Measurements from ENCODE around the gene GOLGA1. TPM values are rescaled to one million over a fixed set of nuclear protein-coding genes. Genes with fewer than 3 reads are reported as not detected.

GOLGA1 gene
- polyA plus RNA-seq, 3 donors = 3.1 to 15.7 (median 8.0) TPM

DNA sequence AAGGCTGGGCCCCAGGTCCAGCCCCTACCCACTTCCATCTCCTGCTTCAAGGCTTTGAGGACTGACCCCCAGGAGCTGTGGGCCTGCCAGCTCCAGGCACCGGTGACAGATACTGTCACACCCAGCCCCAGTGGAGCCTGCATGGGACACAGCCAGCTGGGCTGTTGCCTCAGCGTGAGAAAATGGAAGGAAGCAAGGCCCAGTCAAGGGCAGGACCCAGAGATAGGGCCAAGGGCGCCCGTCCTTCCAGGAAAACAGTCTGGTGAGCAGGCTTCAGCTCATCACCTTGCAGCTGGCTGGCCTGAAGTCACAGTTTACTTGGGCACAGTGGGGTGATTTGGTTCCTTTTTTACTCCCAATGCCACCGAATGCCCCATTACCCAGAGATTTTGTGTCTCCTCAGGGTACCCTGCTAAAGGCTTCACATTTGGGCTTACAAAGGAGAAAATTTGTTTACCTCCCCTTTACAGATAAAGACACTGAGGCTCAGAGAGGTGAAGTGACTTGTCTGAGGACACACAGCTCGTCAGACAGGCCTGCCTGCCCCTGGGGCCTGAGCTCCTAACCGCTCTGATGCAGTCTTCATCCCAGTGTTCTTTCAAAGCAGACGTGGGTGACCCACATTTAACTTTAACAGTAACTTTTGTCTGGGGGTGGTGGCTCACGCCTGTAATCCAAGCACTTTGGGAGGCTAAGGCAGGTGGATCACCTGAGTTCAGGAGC, 109.1 kb downstream of the GOLGA1 start:
- WGBS (ENCODE audit: insufficient coverage) = 8% methylated on average over 5 of the region's 9 CpGs
- Histone ChIP-seq H3K4me1 (ENCODE audit: control insufficient read depth in 1 of 2, insufficient read depth in 2 of 2, low read length in 2 of 2) (peaks cover 9 to 18% of the 10 kb centered on the region in 2 donors), H4K20me1 (ENCODE audit: insufficient read depth, low read length) (no peaks in the 10 kb centered on the region), H3K4me2 (replicated peaks; ENCODE audit: extremely low read depth, low read length, poor library complexity, severe bottlenecking) (no peak overlapping the region), H2AFZ (ENCODE audit: insufficient read depth, low read depth, low read length, poor library complexity, severe bottlenecking) (peak overlapping the region; percentile 37), H3K4me3 (replicated peaks in 1 of 3; ENCODE audit: low read depth in 2 of 3, low read length in 3 of 3) (no peak overlapping the region), H3K27me3 (ENCODE audit: control insufficient read depth in 2 of 2, insufficient read depth in 2 of 2, low read length in 2 of 2) (no peaks in the 10 kb centered on the region), H3K79me2 (ENCODE audit: insufficient read depth, low read length) (no peaks in the 10 kb centered on the region), H3K36me3 (replicated peaks in 1 of 2; ENCODE audit: control insufficient read depth in 1 of 2, insufficient read depth in 2 of 2, low read length in 2 of 2) (no peaks in the 10 kb centered on the region), H3K9me3 (replicated peaks in 1 of 2; ENCODE audit: control insufficient read depth in 1 of 2, insufficient read depth in 1 of 2, low read length in 2 of 2) (no peaks in the 10 kb centered on the region), H3K27ac (ENCODE audit: low read depth in 1 of 2, low read length in 2 of 2) (no peak overlapping the region), H3K9ac (ENCODE audit: insufficient read depth, low read length, poor library complexity, severe bottlenecking) (no peak overlapping the region)
- no peak for DNase-seq
- no peak overlapping the region for H3K4me3 Mint-ChIP-seq
- H3K27ac Mint-ChIP-seq = no peak overlapping the region
- H3K4me1 Mint-ChIP-seq = peaks cover 10% of the 10 kb centered on the region
- intact Hi-C loops (cut with micrococcal nuclease) = no loop called here
- H3K27me3 Mint-ChIP-seq (ENCODE audit: low read depth in 3 of 3) = peaks cover under 1 to 4% (median 3%) of the 10 kb centered on the region in 3 donors
- TF ChIP-seq, protein P1, sequence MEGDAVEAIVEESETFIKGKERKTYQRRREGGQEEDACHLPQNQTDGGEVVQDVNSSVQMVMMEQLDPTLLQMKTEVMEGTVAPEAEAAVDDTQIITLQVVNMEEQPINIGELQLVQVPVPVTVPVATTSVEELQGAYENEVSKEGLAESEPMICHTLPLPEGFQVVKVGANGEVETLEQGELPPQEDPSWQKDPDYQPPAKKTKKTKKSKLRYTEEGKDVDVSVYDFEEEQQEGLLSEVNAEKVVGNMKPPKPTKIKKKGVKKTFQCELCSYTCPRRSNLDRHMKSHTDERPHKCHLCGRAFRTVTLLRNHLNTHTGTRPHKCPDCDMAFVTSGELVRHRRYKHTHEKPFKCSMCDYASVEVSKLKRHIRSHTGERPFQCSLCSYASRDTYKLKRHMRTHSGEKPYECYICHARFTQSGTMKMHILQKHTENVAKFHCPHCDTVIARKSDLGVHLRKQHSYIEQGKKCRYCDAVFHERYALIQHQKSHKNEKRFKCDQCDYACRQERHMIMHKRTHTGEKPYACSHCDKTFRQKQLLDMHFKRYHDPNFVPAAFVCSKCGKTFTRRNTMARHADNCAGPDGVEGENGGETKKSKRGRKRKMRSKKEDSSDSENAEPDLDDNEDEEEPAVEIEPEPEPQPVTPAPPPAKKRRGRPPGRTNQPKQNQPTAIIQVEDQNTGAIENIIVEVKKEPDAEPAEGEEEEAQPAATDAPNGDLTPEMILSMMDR (IDR thresholded peaks at IDR 0.05) = no peak
- H3K36me3 Mint-ChIP-seq = peaks cover 0 to 2% of the 10 kb centered on the region in 2 donors
- peaks cover 0 to 7% (median 2%) of the 10 kb centered on the region in 7 donors for H3K9me3 Mint-ChIP-seq

DNA sequence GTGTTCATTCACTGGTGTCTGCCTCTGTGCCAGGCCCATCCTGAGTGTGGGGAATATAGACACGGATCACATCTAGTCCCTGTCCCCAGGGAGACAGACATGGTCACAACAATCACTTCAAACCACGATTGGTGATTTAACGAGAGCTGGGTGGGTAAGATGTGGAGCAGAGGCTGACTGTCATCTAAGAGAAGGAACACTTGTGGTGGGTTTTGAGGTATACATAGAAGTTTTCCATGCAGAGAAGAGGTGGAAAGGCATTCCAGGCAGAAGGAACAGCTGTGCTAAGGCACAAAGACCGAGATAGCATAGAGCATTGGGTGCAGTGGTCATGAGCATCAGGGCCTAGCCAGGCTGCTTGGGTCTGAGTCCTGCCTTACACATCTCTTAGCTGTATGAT, 110.3 kb downstream of the GOLGA1 start:
- Mint-ChIP-seq H3K9me3 (peaks cover 0 to 7% (median 2%) of the 10 kb centered on the region in 7 donors), H3K4me3 (no peak overlapping the region), H3K27me3 (ENCODE audit: low read depth in 3 of 3) (peaks cover 0 to 3% (median 2%) of the 10 kb centered on the region in 3 donors), H3K27ac (no peak overlapping the region), H3K36me3 (no peaks in the 10 kb centered on the region), H3K4me1 (peaks cover 10% of the 10 kb centered on the region)
- H3K9me3 ChIP-seq (replicated peaks in 1 of 2; ENCODE audit: control insufficient read depth in 1 of 2, insufficient read depth in 1 of 2, low read length in 2 of 2) = no peaks in the 10 kb centered on the region
- intact Hi-C loops (cut with micrococcal nuclease) = no loop called here
- TF ChIP-seq, protein P1 (IDR thresholded peaks at IDR 0.05) = no peak
- DNase-seq = no peak
- H3K27me3 ChIP-seq (ENCODE audit: control insufficient read depth in 2 of 2, insufficient read depth in 2 of 2, low read length in 2 of 2) = no peaks in the 10 kb centered on the region
- H3K36me3 ChIP-seq (replicated peaks in 1 of 2; ENCODE audit: control insufficient read depth in 1 of 2, insufficient read depth in 2 of 2, low read length in 2 of 2) = no peaks in the 10 kb centered on the region
- WGBS (ENCODE audit: insufficient coverage) = 100% methylated on average over 1 of the region's 4 CpGs
- H3K4me3 ChIP-seq (replicated peaks in 1 of 3; ENCODE audit: low read depth in 2 of 3, low read length in 3 of 3) = no peak overlapping the region
- peaks cover 9 to 18% of the 10 kb centered on the region in 2 donors for H3K4me1 ChIP-seq (ENCODE audit: control insufficient read depth in 1 of 2, insufficient read depth in 2 of 2, low read length in 2 of 2)
- H3K4me2 ChIP-seq (replicated peaks; ENCODE audit: extremely low read depth, low read length, poor library complexity, severe bottlenecking) = no peak overlapping the region
- no peak overlapping the region for H3K9ac ChIP-seq (ENCODE audit: insufficient read depth, low read length, poor library complexity, severe bottlenecking)
- H3K27ac ChIP-seq (ENCODE audit: low read depth in 1 of 2, low read length in 2 of 2) = no peak overlapping the region
- H3K79me2 ChIP-seq (ENCODE audit: insufficient read depth, low read length) = no peaks in the 10 kb centered on the region
- no peak overlapping the region for H2AFZ ChIP-seq (ENCODE audit: insufficient read depth, low read depth, low read length, poor library complexity, severe bottlenecking)
- no peaks in the 10 kb centered on the region for H4K20me1 ChIP-seq (ENCODE audit: insufficient read depth, low read length)
